DOHH2 (cell line): ENCODE data around the gene CCDC122.

ENCODE experiments used
- H3F3A ChIP-seq: fragments of 200-600 bp; sonication (generic), shearing (Covaris generic); 2 replicates; pipeline ENCODE4 v1.6.0; 2016; ENCODE audit warnings: antibody characterized with exemption, mild to moderate bottlenecking; ENCODE audit not compliant: control insufficient read depth, insufficient read depth
- H3K27ac ChIP-seq: fragments of 200-600 bp; sonication (generic); 2 replicates; pipeline ENCODE4 v1.5.1; 2014; ENCODE audit warnings: low read depth, mild to moderate bottlenecking, low read length, moderate library complexity
- H3K27me3 ChIP-seq: fragments of 200-600 bp; sonication (generic); 2 replicates; pipeline ENCODE4 v1.6.1; 2014; ENCODE audit warnings: mild to moderate bottlenecking, low read length, mixed read lengths; ENCODE audit not compliant: control insufficient read depth
- H3K36me3 ChIP-seq: fragments of 200-600 bp; sonication (generic); 2 replicates; pipeline ENCODE4 v1.6.1; 2014; ENCODE audit warnings: mild to moderate bottlenecking, low read length, moderate library complexity, mixed read lengths; ENCODE audit not compliant: control insufficient read depth
- H3K4me1 ChIP-seq: fragments of 200-600 bp; sonication (generic); 2 replicates; pipeline ENCODE4 v1.6.1; 2014; ENCODE audit warnings: mild to moderate bottlenecking, low read length, mixed read lengths; ENCODE audit not compliant: control insufficient read depth
- H3K4me2 ChIP-seq: fragments of 200-600 bp; sonication (generic); 2 replicates; pipeline ENCODE4 v1.6.0; 2014; ENCODE audit warnings: mild to moderate bottlenecking, low read length, moderate library complexity
- H3K4me3 ChIP-seq: fragments of 200-600 bp; sonication (generic); 2 replicates; pipeline ENCODE4 v1.5.1; 2014; ENCODE audit warnings: mild to moderate bottlenecking, low read length, mixed read lengths
- H3K79me2 ChIP-seq: fragments of 200-600 bp; sonication (generic); 2 replicates; pipeline ENCODE4 v1.6.1; 2014; ENCODE audit warnings: mild to moderate bottlenecking, low read length, mixed read lengths; ENCODE audit not compliant: control insufficient read depth
- H3K9me2 ChIP-seq: fragments of 200-600 bp; sonication (generic); replicated peaks from 2 replicates; pipeline ENCODE4 v1.6.1; 2014; ENCODE audit warnings: mild to moderate bottlenecking, low read length, mixed read lengths; ENCODE audit not compliant: control insufficient read depth
- H3K9me3 ChIP-seq: fragments of 200-600 bp; sonication (generic); 2 replicates; pipeline ENCODE4 v1.6.1; 2014; ENCODE audit warnings: antibody characterized with exemption, low read length, mixed read lengths; ENCODE audit not compliant: control insufficient read depth, insufficient read depth
- H4K20me1 ChIP-seq: fragments of 200-600 bp; sonication (generic); 2 replicates; pipeline ENCODE4 v1.6.0; 2014; ENCODE audit warnings: low read depth, mild to moderate bottlenecking, antibody characterized with exemption, low read length, moderate library complexity; ENCODE audit not compliant: control insufficient read depth, insufficient read depth
- EZH2phosphoT487 ChIP-seq: fragments of 200-600 bp; sonication (generic); IDR thresholded peaks from 2 replicates; pipeline ENCODE4 v1.6.1; 2017; ENCODE audit warnings: borderline replicate concordance, mild to moderate bottlenecking, antibody characterized with exemption, low read length, moderate library complexity, mixed read lengths
- TF ChIP-seq, protein P1 (sequence below): fragments of 200-600 bp; sonication (generic); IDR thresholded peaks from one replicate; pipeline ENCODE4 v1.5.1; 2014; ENCODE audit warnings: antibody characterized with exemption, mild to moderate bottlenecking, low read depth, low read length; ENCODE audit not compliant: poor library complexity, severe bottlenecking

CCDC122 gene

DNA sequence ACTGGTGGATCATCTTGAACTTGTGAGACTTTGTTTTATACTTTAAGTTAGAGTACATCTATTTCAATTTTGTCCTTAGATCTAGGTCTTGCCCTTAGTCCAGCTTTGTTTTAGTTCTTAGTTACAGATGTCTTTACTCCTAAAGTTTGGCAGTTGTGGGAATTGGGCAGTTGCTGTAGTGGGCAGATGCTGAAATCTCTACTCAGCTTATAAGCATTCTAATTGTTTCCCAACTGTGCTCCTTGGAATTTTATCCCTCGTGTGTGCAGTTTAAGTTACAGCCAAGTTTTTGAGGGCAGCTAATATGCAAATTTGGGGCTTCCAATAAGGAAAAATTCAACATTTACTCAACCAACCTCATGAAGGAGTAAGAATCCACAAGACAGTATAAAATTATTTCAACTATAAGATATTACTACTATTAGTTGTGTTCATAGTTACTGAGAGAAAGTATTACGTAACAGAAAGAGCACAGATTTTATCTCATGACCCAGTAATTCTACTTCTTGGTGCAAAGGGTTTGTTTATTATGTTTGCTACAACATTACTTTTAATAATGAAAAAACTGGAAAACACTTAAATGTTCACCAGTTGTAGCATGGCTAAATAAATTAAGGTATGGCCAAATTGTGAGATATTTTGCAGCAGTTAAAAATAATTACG is 32.9 kb downstream of the CCDC122 start:
- Histone ChIP-seq H3K4me3 (no peak overlapping the region), H3F3A (no peaks in the 10 kb centered on the region), H3K27ac (no peak overlapping the region), H3K9me3 (peaks cover 12% of the 10 kb centered on the region), H3K27me3 (no peaks in the 10 kb centered on the region), H3K4me1 (no peaks in the 10 kb centered on the region), H4K20me1 (no peaks in the 10 kb centered on the region), H3K36me3 (peaks cover 21% of the 10 kb centered on the region), H3K4me2 (no peak overlapping the region), H3K9me2 (no peaks in the 10 kb centered on the region), H3K79me2 (no peaks in the 10 kb centered on the region)
- TF ChIP-seq, protein P1, sequence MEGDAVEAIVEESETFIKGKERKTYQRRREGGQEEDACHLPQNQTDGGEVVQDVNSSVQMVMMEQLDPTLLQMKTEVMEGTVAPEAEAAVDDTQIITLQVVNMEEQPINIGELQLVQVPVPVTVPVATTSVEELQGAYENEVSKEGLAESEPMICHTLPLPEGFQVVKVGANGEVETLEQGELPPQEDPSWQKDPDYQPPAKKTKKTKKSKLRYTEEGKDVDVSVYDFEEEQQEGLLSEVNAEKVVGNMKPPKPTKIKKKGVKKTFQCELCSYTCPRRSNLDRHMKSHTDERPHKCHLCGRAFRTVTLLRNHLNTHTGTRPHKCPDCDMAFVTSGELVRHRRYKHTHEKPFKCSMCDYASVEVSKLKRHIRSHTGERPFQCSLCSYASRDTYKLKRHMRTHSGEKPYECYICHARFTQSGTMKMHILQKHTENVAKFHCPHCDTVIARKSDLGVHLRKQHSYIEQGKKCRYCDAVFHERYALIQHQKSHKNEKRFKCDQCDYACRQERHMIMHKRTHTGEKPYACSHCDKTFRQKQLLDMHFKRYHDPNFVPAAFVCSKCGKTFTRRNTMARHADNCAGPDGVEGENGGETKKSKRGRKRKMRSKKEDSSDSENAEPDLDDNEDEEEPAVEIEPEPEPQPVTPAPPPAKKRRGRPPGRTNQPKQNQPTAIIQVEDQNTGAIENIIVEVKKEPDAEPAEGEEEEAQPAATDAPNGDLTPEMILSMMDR, result no peak
- no peak for TF ChIP-seq EZH2phosphoT487

DNA sequence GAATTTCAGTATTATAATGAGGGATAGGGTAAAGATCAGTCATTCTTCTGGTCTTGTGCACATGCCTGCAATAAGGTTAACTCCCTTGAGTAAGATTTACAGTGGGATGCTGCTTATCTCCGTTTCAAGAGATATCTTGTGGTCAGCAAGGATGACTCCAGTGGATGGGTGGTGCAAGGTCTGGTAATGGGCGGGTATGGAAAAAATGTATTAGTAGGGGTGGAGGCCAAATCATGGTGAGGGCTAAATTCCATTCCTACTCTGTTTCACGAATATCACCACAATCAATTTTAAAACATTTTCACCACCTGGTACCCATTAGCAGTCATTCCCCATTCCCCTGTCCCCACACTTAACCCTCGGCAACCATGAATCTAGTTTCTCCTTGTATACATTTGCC is 40.6 kb downstream of the CCDC122 start:
- no peaks in the 10 kb centered on the region for H3K27me3 ChIP-seq
- no peak overlapping the region for H3K4me3 ChIP-seq
- no peak overlapping the region for H3K27ac ChIP-seq
- H3K9me2 ChIP-seq, result no peaks in the 10 kb centered on the region
- no peak for TF ChIP-seq EZH2phosphoT487
- TF ChIP-seq, protein P1, result no peak
- H3K36me3 ChIP-seq, result no peaks in the 10 kb centered on the region
- H3F3A ChIP-seq, result no peaks in the 10 kb centered on the region
- peaks cover 6% of the 10 kb centered on the region for H3K4me1 ChIP-seq
- no peak overlapping the region for H3K4me2 ChIP-seq
- no peaks in the 10 kb centered on the region for H3K9me3 ChIP-seq
- H3K79me2 ChIP-seq, result no peaks in the 10 kb centered on the region
- H4K20me1 ChIP-seq, result no peaks in the 10 kb centered on the region

DNA sequence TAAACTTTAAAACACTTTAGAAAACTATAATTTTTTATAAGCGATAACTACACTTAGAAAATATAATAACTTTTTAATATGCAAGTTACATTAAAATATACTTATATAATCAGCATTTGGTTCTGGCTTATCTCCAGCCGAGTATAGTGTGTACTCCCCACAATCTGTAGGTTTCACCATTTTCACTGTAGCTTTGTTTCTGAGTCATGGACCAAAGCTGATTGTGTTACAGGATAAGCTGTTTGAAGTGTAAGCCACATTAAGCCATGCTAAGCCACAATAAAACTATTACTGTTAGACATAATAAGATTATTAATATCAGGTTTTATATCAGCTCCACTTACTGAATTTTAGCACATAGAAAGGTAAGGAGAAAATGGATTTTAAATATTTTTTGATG is 43.8 kb downstream of the CCDC122 start:
- H3K36me3 ChIP-seq, result no peaks in the 10 kb centered on the region
- no peak overlapping the region for H3K27ac ChIP-seq
- TF ChIP-seq, protein P1, result no peak
- TF ChIP-seq EZH2phosphoT487, result no peak
- no peaks in the 10 kb centered on the region for H3K79me2 ChIP-seq
- peaks cover 6% of the 10 kb centered on the region for H3K4me1 ChIP-seq
- H3K27me3 ChIP-seq, result no peaks in the 10 kb centered on the region
- no peak overlapping the region for H3K4me3 ChIP-seq
- no peaks in the 10 kb centered on the region for H4K20me1 ChIP-seq
- H3K9me2 ChIP-seq, result no peaks in the 10 kb centered on the region
- no peaks in the 10 kb centered on the region for H3F3A ChIP-seq
- no peak overlapping the region for H3K4me2 ChIP-seq
- H3K9me3 ChIP-seq, result no peaks in the 10 kb centered on the region

DNA sequence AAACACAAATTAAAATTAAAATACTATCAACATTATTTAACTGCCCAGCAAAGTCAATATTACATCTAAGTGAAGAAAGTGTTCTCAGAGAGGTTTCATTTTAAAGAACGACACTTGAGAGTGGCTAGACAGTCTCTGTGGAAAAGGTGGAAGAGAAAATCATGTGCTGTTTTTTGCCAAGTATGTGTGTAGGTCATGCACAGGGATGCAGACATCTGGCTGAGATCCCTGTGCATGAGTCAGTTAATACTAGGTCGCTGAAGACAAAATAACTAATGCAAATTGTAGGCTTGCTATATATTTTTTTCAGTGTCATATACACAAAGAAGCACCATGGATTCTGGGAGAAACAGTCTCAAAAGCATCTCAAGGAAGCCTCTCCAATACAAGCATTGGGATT is 48.5 kb downstream of the CCDC122 start:
- no peaks in the 10 kb centered on the region for H3K79me2 ChIP-seq
- no peaks in the 10 kb centered on the region for H3K27me3 ChIP-seq
- no peak for TF ChIP-seq EZH2phosphoT487
- TF ChIP-seq, protein P1, result no peak
- H3K9me3 ChIP-seq, result no peaks in the 10 kb centered on the region
- no peak overlapping the region for H3K4me2 ChIP-seq
- no peaks in the 10 kb centered on the region for H3F3A ChIP-seq
- H3K4me1 ChIP-seq, result no peaks in the 10 kb centered on the region
- no peak overlapping the region for H3K27ac ChIP-seq
- no peaks in the 10 kb centered on the region for H3K9me2 ChIP-seq
- no peaks in the 10 kb centered on the region for H3K36me3 ChIP-seq
- no peaks in the 10 kb centered on the region for H4K20me1 ChIP-seq
- no peak overlapping the region for H3K4me3 ChIP-seq
